NCI-H128 (cell line): ENCODE measurements around the gene ANKRD28.
"Not testable (repeated sequence)": the region's sequence is repeated elsewhere in the genome, so short reads cannot be mapped to it uniquely, and the experiment has no call there.

Experiments used
- DNase-seq: peaks from one replicate; lab custom pipeline; 2025; ENCODE audit not compliant: unreplicated experiment; lab: John Stamatoyannopoulos, UW

ANKRD28 gene

DNA sequence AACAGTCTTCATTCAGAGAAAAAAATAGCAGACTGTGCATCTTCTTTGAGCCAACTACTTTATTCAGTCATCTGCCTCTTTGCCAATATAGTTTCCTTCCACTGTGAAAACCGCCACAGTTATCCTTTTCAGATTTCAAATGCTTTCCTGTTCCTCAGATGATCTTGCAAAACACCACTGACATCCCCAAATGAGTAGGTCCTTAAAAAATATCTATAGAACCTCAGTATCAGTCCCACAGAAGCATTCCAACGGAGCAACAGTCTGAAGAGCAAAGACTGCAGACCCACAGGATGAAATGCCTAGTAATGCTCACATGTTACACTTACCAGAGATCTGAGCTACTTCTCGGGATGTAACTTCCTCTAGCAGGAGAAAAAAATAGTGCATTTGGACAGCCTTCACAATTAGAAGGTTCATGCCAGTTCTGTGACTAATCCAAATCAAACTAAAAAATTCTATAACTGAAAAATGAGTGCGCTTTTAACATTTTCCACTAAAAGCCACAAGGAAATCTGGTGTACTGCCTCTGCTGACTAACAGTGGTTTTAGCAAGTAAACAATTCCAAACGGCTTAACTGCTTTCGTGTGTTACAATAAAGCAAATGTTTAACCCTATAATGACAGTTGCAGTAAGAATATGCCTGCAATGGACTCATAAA is at the start of gene ANKRD28:
TSS of gene ANKRD28 (minus strand) at position 338 of the 662 bp plus-strand sequence. CDS start 1,458 bp downstream, outside the sequence.
- DNase-seq = no peak

DNA sequence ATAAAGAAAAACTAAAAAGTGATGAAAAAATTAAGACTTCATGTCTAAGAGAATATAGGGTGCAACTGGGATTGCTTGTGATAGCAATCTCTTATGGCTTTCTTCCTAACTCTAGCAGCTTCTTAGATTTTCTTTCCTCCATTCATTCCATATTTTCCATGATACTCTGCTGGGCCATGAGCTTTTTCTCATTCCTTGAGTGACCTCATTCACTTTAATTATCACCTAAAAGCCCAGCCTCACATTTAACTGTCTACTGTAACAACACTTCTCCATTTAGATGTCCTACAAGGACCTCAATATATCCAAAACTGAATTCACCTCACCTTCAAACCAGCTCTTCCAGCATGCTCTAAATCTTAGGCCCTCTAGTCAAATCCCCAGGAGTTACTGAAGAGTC is 49.5 kb upstream of the ANKRD28 start:
- no peak for DNase-seq

DNA sequence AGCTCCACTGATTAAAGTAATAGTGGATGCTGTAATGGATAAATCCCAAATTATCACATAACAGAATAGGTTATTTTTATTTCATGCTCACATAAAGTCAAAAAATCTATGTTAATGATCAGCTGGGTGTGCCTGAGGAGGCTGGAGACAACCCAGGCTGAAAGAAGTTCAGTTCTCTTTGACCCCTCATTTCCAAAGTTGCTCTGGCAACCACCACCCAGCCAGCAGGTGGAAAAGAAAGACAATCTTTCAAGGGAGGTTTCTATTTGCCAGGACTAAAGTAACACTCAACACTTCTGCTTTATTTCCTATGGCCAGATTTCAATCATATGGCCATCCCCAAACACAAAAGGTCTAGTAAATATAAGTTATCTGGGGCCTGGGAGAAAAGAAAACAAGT is 48.8 kb upstream of the ANKRD28 start:
- DNase-seq = no peak

DNA sequence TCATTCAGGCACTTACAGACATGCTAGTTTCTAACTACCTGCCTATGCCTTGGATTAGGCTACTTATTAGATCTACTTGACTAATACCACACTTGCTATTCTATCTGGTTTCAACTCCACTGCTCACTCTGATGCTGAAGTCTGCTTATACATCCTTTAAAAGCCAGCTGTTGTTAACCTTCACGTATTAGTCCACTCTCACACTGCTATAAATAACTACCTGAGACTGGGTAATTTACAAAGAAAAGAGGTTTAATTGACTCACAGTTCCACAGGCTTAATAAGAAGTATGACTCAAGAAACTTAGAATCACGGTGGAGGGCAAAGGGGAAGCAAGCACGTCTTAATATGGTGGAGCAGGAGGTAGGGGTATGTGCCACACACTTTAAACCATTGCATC is 47.7 kb upstream of the ANKRD28 start:
- no peak for DNase-seq

DNA sequence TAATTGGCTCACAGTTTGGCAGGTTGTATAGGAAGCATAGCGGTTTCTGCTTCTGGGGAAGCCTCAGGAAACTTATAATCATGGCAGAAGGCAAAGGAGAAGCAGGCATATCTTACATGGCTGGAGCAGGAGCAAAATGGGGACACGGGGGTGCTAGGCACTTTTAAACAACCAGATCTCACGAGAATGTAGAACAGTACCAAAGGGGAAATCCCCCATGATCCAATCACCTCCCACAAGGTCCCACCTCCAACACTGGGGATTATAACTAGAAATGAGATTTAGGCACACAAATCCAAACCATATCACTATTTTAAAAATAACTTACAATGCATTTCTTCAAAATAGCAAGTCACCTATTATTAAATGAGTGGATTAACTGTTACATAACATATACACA is 47.1 kb upstream of the ANKRD28 start:
- no peak for DNase-seq

DNA sequence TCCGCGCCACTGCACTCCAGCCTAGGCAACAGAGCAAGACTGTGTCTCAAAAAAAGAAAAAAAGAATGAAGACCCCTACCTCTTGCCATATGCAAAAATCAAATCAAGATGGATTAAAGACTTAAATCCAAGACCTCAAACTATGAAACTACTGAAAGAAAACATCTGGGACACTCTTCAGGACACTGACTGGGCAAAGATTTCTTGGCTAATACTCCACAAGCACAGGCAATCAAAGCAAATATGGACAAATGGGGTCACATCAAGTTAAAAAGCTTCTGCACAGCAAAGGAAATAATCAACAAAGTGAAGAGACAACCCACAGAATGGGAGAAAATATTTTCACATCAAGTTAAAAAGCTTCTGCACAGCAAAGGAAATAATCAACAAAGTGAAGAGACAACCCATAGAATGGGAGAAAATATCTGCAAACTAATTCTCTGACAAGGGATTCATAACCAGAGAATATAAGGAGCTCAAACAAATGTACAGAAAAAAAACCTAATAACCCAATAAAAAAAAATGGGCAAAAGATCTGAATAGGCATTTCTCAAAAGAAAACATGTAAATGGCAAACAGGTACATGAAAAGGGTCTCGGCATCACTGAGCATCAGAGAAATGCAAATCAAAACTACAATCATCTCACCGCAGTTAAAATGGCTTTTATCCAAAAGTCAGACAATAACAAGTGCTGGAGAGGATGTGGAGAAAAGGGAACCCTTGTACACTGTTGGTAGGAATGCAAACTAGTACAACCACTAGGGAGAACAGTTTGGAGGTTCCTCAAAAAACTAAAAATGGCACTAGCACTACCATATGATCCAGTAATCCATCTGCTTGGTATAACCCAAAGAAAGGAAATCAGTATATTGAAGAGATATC is 43.6 kb upstream of the ANKRD28 start:
- not testable (repeated sequence) for DNase-seq

DNA sequence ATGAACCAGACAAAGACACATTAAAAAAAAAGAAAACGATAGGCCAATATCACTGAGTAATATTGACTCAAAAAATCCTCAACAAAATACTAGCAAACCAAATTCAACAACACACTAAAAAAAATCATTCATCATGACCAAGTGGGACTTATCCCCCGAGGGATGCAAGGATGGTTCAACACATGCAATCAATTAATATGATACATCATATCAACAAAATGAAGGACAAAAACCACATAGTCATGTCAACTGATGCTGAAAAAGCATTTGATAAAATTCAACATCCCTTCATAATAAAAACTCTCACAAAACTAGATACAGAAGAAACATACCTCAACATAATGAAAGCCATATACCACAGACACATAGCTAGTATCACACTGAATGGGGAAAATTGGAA is 41.8 kb upstream of the ANKRD28 start:
- no peak for DNase-seq

- no peak for DNase-seq
Measured at GRCh38 chr3:15831927-15832326, 34.1 kb upstream of the ANKRD28 start.

DNA sequence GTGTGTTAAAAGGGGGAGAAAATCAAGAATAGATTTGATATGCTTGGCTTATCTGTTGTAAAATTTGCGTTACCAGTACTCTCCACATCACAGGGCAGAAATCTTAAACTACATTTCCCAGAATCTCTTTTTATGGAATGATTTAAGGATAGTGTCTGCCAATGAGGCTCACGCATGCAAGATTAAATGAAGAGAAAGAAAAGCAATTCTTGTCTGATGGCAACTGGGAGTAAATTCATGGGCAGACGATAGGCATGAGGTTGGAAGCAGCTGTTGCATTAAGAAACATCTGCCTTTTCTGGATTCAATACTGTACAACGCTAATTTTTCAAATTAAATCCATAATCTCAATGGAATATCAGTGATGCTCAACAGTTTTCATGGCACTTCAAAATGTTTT is 27.2 kb upstream of the ANKRD28 start:
- no peak for DNase-seq

DNA sequence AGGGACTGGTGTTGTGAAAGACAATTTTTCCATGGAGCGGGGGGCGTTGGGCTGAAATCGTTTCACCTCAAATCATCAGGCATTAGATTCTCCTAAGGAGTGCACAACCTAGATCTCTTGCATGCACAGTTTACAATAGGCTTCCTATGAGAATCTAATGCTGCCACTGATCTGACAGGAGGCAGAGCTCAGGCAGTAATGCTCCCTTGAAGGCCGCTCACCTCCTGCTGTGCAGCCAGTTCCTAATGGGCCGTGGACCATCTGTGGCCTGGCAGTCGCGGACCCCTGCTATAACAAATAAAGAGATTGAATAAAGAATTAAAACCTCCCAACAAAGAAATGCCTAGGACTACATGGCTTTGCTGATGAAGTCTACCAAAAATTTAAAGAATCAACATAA is 25.3 kb upstream of the ANKRD28 start:
- no peak for DNase-seq

GRCh38 chr3:15822281-15822680 is 24.5 kb upstream of the ANKRD28 start:
- DNase-seq = no peak

- DNase-seq = no peak
Measured at GRCh38 chr3:15820911-15821310, 23.1 kb upstream of the ANKRD28 start.

- no peak for DNase-seq
Measured at GRCh38 chr3:15819576-15819975, 21.8 kb upstream of the ANKRD28 start.

DNA sequence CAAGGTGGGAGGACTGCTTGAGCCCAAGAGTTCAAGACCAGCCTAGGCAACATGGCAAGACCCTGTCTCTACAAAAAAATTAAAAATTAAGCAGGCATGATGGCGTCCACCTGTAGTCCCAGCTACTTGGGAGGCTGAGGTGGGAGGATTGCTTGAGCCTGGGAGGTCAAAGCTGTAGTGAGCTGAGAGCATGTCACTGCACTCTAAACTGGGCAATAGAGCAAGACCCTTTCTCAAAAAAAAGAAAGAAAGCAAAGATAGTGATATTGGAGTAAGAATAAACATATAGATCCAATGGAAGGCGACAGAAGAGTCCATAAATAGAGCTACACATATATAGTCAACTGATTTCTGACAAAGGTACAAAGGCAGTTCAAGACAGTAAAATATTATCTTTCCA is 21.3 kb upstream of the ANKRD28 start:
- DNase-seq = no peak

- no peak for DNase-seq
Measured at GRCh38 chr3:15815696-15816095, 17.9 kb upstream of the ANKRD28 start.

GRCh38 chr3:15813079-15813478 is 15.3 kb upstream of the ANKRD28 start:
- DNase-seq = not testable (repeated sequence)

DNA sequence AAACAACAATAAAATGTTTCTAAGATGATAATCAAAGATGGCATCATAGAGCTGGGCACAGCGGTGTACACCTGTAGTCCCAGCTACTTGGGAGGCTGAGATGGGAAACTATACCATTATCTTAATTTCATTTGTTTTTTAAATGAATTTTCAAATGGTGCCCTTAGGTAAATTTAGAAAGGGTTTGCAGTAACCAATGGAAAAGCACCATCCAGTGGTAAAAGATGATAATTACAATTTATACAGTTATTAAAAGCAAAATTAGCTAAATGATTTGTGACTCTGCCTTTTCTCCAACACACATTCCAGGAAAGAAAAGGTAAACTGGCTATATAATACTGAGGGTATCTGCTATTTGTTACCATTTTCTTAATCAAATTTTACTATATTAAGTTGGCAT is 14.4 kb upstream of the ANKRD28 start:
- no peak for DNase-seq

DNA sequence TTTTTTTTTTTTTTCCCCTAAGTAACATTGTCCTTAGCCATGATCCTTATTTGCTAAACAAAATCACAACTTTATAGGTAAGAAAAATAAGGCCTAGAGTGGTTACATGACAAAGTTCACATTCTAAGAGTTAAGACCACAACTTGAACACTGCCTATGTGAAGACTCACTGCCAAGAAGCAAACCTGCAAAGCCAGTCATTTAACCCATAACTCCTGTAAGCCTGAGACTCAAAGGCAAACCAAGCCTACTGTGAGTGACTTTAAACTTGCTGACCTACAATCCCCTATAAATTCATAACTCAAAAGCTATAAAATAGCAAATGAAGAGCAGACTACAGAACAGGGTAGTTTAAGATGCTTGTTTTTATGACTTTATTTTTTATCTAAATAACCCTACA is 12.9 kb upstream of the ANKRD28 start:
- DNase-seq = no peak

- no peak for DNase-seq
Measured at GRCh38 chr3:15809313-15809712, 11.5 kb upstream of the ANKRD28 start.

- no peak for DNase-seq
Measured at GRCh38 chr3:15808679-15809310, 11.0 kb upstream of the ANKRD28 start.

- no peak for DNase-seq
Measured at GRCh38 chr3:15805756-15806266, 8.0 kb upstream of the ANKRD28 start.
